HFF-Myc (cell line): ENCODE results near the gene KIFC3.

ENCODE experiments used
- DNase-seq: peaks from one replicate; pipeline ENCODE4 v3.0.0-alpha.2; 2011; ENCODE audit warnings: low read depth; ENCODE audit errors: extremely low read depth
- H3K4me3 ChIP-seq: replicated peaks from 2 replicates; pipeline ENCODE4 v1.5.1; 2011; ENCODE audit warnings: low read depth, mild to moderate bottlenecking, control low read depth, low read length
- TF ChIP-seq, protein P1 (sequence below): IDR thresholded peaks from 2 replicates; pipeline ENCODE4 v1.5.1; 2012; ENCODE audit warnings: mild to moderate bottlenecking, low read depth, low read length, control low read depth; ENCODE audit errors: missing control alignments

KIFC3 gene

DNA sequence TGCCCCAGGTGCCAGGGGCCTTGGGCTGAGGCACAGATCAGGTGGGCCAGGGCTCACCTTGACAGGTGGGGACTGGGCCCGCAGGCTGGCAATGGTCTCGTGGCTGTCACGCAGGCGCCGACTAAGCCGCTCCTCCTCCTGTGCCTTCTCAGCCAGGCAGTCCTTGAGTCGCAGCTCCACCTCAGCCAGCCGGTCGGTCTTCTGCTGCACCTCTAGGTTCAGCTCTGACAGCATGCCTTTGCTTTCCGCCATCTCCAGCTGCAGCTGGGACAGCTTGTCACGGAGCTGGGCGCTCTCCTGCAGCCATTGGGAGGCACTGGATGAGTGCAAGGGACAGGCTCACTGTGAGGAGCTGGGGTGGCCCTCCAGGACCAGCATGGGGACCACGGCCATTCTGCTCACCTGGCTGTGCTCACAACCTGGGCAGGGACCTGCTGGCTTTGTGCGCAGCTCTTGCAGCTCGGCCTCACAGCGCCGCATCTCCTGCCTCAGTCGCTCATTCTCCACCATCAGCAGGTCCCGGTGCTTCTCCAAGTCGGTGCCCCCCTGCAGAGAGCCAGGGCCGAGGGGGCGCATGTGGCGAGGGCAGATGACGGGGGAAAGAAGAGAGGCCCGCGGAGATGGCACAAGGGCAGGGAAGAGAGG is 31.0 kb downstream of the KIFC3 start:
- no peak overlapping the region for H3K4me3 ChIP-seq
- TF ChIP-seq, protein P1, sequence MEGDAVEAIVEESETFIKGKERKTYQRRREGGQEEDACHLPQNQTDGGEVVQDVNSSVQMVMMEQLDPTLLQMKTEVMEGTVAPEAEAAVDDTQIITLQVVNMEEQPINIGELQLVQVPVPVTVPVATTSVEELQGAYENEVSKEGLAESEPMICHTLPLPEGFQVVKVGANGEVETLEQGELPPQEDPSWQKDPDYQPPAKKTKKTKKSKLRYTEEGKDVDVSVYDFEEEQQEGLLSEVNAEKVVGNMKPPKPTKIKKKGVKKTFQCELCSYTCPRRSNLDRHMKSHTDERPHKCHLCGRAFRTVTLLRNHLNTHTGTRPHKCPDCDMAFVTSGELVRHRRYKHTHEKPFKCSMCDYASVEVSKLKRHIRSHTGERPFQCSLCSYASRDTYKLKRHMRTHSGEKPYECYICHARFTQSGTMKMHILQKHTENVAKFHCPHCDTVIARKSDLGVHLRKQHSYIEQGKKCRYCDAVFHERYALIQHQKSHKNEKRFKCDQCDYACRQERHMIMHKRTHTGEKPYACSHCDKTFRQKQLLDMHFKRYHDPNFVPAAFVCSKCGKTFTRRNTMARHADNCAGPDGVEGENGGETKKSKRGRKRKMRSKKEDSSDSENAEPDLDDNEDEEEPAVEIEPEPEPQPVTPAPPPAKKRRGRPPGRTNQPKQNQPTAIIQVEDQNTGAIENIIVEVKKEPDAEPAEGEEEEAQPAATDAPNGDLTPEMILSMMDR = no peak
- no peak for DNase-seq

DNA sequence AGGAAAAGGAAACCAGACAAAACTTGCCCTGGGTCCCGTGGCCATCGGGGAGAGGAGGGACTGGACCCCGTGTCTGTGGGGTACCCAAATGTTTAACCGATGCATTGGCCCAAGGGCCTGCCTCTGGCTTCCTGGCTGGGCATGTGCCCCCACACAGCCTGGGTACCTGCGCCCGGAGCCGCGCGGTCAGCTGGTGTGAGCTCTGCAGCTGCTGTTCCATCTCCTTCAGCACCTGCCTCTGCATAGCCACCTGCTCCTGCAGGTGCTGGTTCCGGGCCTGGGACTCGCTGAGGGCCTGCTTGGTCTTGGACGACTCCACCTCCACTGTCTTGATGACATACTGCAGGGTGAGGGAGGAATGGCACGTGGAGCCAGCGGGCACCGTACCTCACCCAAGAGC is 31.9 kb downstream of the KIFC3 start:
- no peak overlapping the region for H3K4me3 ChIP-seq
- TF ChIP-seq, protein P1 = no peak
- no peak for DNase-seq

- no peak overlapping the region for H3K4me3 ChIP-seq
- TF ChIP-seq, protein P1 = no peak
- no peak for DNase-seq
Observed at GRCh38 chr16:57769541-57770145, 32.6 kb downstream of the KIFC3 start.

DNA sequence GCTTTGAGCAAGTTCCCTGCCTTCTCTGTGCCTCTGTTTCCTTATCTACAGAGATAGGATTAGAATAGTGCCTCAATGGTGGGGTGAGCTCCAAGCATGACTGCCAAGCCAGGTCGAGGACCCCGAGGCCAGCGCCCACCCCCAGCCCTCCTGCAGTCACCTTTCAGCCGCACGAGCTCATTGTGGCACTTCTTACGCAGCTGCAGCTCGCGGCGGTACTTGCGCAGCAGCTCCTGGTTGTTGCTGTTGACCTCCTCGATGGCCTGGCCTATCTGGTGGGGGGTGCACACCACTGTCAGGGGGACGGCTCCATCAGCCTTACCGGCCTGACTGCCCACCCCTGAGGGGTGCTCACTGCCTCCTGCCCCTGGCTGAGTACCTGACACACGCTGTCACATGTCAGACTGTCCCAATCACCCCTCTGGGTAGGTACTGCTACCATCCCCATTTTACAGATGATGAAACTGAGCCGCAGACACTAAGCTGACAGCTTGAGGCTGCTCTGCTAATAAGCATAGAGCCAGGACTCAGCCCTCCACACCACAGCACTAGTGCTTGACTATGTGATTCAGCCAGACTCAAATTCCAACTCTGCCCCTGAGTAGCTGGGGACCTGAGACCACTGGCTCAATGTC is 35.5 kb downstream of the KIFC3 start:
- TF ChIP-seq, protein P1 = no peak
- DNase-seq = no peak

DNA sequence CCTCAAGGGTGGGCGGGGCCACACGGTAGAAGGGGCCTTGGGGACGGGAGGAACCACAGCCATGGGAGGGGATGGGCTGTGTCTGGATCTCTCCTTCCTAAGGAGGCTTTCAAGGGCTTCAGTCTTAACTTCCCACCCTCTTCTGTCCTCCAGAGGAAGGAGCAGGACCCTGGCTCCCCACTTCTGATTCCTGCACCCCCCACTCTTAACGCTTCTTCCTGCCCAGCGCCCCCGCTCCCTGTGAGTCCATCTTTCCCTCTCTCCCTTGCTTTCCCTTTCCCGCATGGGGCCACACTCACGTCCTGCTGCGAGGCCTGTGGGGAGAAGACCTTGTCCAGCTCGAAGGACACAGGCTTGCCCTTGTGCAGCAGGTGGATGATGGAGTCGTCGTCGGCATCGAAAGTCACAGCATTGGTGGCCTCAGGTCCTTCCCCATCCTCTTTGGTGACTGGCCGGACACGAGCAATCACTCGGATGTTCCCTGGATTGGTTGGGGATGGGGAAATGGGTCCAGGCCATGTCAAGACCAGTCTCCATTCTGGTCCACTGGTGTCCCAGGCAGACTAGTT is 37.0 kb downstream of the KIFC3 start:
- no peak overlapping the region for H3K4me3 ChIP-seq
- no peak for DNase-seq
- TF ChIP-seq, protein P1 = no peak

More for the DNA sequence above, 35.5 kb downstream of the KIFC3 start:
- H3K4me3 ChIP-seq = no peak overlapping the region

DNA sequence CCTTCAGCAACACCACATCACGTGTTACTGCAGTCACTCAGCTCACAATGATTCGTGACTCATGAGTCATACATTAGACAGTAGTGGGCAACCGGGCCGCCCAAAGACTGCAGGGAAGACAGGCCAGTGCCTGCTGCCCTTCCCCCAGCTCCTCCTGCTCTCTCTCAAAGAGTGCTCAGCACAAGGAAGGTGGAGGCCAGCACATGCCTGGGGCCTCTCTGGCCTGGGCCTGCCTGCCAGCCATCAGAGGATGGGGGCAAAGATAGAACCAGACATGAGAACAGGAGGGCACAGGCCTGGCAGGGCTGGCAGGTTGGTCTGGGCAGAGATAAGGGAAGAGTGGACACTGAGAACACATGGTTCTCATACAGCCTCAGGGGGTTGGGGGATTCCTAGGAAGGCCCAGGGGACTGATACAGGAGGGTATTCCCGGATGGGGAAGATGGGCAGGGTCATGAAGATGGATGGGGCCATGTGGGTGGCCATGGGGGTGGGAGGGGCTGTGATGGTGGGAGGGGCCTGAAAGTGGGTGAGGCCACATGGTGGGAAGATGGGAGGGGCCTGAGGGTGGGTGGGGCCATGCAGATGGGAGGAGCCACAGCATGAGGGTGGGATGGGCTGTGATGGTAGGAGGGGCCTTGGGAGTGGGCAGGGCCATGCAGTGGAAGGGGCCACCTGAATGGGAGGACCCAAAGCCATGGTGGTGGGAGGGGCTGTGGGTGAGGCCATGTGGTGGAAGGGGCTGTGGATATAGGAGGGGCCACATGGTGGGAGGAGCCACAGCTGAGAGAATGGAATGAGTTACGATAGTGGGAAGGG is 37.7 kb downstream of the KIFC3 start:
- TF ChIP-seq, protein P1 = no peak
- DNase-seq = peak; percentile 67
- H3K4me3 ChIP-seq = no peak overlapping the region
